Spleen (tissue), 11 donors: ENCODE measurements around the gene LCE2B. TPM values are rescaled to one million over a fixed set of nuclear protein-coding genes. Genes with fewer than 3 reads are reported as not detected.
"Not testable (repeated sequence)": the region's sequence is repeated elsewhere in the genome, so short reads cannot be mapped to it uniquely, and the experiment has no call there.

Experiments
- DNase-seq: peaks from one replicate; pipeline ENCODE4 v3.0.0-alpha.2; 2020
- H3K27ac ChIP-seq, 8 donors: fragments of 200-600 bp; sonication (generic) in 7 of 8; 1 replicate in 4 of 8; 2 replicates in 4 of 8; pipeline versions ENCODE4 v1.5.0 to v1.8.0; 2016 to 2021; ENCODE audit warnings: inconsistent platforms in 4 of 8, mild to moderate bottlenecking in 4 of 8, moderate library complexity in 1 of 8
- H3K27me3 ChIP-seq, 7 donors: fragments of 200-600 bp; sonication (generic) in 6 of 7; replicated peaks in 1 of 7; 1 replicate in 4 of 7; 2 replicates in 3 of 7; pipeline versions ENCODE4 v1.5.0 to v1.8.0; 2016 to 2021; ENCODE audit warnings: inconsistent platforms in 3 of 7, mild to moderate bottlenecking in 1 of 7
- H3K36me3 ChIP-seq, 6 donors: fragments of 200-600 bp; sonication (generic) in 5 of 6; 1 replicate in 4 of 6; 2 replicates in 2 of 6; pipeline versions ENCODE4 v1.5.0 to v1.8.0; 2016 to 2021; ENCODE audit warnings: inconsistent platforms in 2 of 6
- H3K4me1 ChIP-seq, 6 donors: fragments of 200-600 bp; sonication (generic) in 5 of 6; 1 replicate in 3 of 6; 2 replicates in 3 of 6; pipeline versions ENCODE4 v1.5.0 to v1.8.0; 2016 to 2021; ENCODE audit warnings: inconsistent platforms in 3 of 6
- H3K4me3 ChIP-seq, 8 donors: fragments of 200-600 bp; sonication (generic) in 7 of 8; 1 replicate in 4 of 8; 2 replicates in 4 of 8; pipeline versions ENCODE4 v1.5.0 to v1.8.0; 2016 to 2021; ENCODE audit warnings: inconsistent platforms in 4 of 8, mild to moderate bottlenecking in 4 of 8, moderate library complexity in 2 of 8
- H3K9me3 ChIP-seq, 8 donors: fragments of 200-600 bp; sonication (generic) in 7 of 8; 1 replicate in 4 of 8; 2 replicates in 4 of 8; pipeline versions ENCODE4 v1.5.0 to v1.8.0; 2016 to 2021; ENCODE audit warnings: inconsistent platforms in 4 of 8
- CTCF ChIP-seq, 11 experiments: fragments of 200-600 bp in 7 of 11; fragments of 450-650 bp in 4 of 11; sonication (generic) in 4 of 11; IDR thresholded peaks in 8 of 11; conservative IDR thresholded peaks in 3 of 11; 1 replicate in 7 of 11; 2 replicates in 4 of 11; pipeline versions ENCODE4 v1.4.0 to v1.8.0; 2016 to 2021; ENCODE audit warnings: antibody characterized with exemption in 11 of 11, inconsistent platforms in 4 of 11, mild to moderate bottlenecking in 1 of 11
- POLR2A ChIP-seq, 3 donors: fragments of 450-650 bp; IDR thresholded peaks; one replicate each; pipeline ENCODE4 v1.5.1; 2017; ENCODE audit warnings: antibody characterized with exemption in 3 of 3, mild to moderate bottlenecking in 1 of 3
- POLR2AphosphoS5 ChIP-seq, 3 donors: sonication (generic); formaldehyde crosslinking; IDR thresholded peaks; one replicate each; pipeline ENCODE4 v1.5.1; 2017; ENCODE audit warnings: antibody characterized with exemption in 3 of 3
- WGBS, 5 donors: extraction: QIAGEN DNeasy Blood & Tissue Kit in 3 of 5; methylation state at CpG; one replicate each; pipeline versions ENCODE4 v1.1.5 to v1.1.7; 2013 to 2018; 5-methylcytosine and 5-hydroxymethylcytosine counted together
- intact Hi-C: fragments of 100-400 bp; cut with DNase I; formaldehyde crosslinking; loops from one replicate; pipeline ENCODE4 v1.15.0; 2023; ENCODE audit warnings: low total_unique reads
- polyA plus RNA-seq, 3 donors: library from polyadenylated mRNA; stranded (reverse); fragments of 200-250 nt; gene quantifications; one replicate each; pipeline ENCODE4 v1.2.1, GENCODE V29; 2013
- total RNA-seq, 7 donors: library from RNA; depleted of rRNA in 3 of 7; stranded (reverse); fragments of >200 nt in 3 of 7; fragmentation: NEBNext Ultra II Directional in 4 of 7; extraction: Animal tissue kit (Norgen Biotek cat#: 25700) in 4 of 7; gene quantifications; one replicate each; pipeline versions ENCODE4 v1.1.0 to v1.2.1, GENCODE V29; 2016 to 2021
- donor health status: healthy with polysubstance abuse.
- donor health status: DM: no; HTN: no; CAD: no; lungs with moderate emphysema.
- donor health status: DM: no; HTN: no; CAD: no.
- donor health status: Bipolar disorder and iron deficiency.
- donor health status: healthy.
- donor health status: DM: no; HTN: no; CAD: no.
- donor health status: DM: yes; HTN: yes; CAD: no.

LCE2B gene
- total and polyA plus RNA-seq, 10 donors = not detected

GRCh38 chr1:152658649-152659048, 27.3 kb upstream of the LCE2B start:
- Histone ChIP-seq H3K4me1 (no peaks in the 10 kb centered on the region), H3K9me3 (no peaks in the 10 kb centered on the region), H3K27ac (no peak overlapping the region), H3K4me3 (no peak overlapping the region), H3K36me3 (no peaks in the 10 kb centered on the region), H3K27me3 (peaks cover 0 to 9% (median 0%) of the 10 kb centered on the region in 7 donors)
- 75 to 95% (median 94%) methylated on average over 3 of the region's 3 CpGs for WGBS, 5 donors
- DNase-seq = no peak
- TF ChIP-seq POLR2AphosphoS5 (IDR thresholded peaks at IDR 0.05) = no peak
- no peak for TF ChIP-seq CTCF (IDR thresholded peaks at IDR 0.05 in 8 of 11, conservative IDR thresholded peaks at IDR 0.05 in 3 of 11)
- no peak for TF ChIP-seq POLR2A (IDR thresholded peaks at IDR 0.05)
- intact Hi-C loops = no loop called here

- WGBS, 5 donors = 59 to 72% (median 66%) methylated on average over 3 of the region's 3 CpGs
- TF ChIP-seq POLR2AphosphoS5 (IDR thresholded peaks at IDR 0.05) = no peak
- Histone ChIP-seq H3K9me3 (peaks cover 0 to 4% (median 0%) of the 10 kb centered on the region in 8 donors), H3K4me1 (no peaks in the 10 kb centered on the region), H3K27me3 (peaks cover 0 to 28% (median 0%) of the 10 kb centered on the region in 7 donors), H3K36me3 (no peaks in the 10 kb centered on the region), H3K4me3 (no peak within 1 kb of the TSS), H3K27ac (no peak within 1 kb of the TSS)
- no peak for DNase-seq
- intact Hi-C loops = no loop called here
Measured at GRCh38 chr1:152663098-152663497, 22.8 kb upstream of the LCE2B start, which contains the start of gene LCE2D. Gene LCE2D (plus strand): TSS chr1:152663380. CDS start chr1:152664106, 726 bp downstream.

GRCh38 chr1:152666171-152666570, 19.8 kb upstream of the LCE2B start:
- H3K27ac ChIP-seq, H3K4me3 ChIP-seq, intact Hi-C loops, DNase-seq, H3K9me3 ChIP-seq, H3K4me1 ChIP-seq, H3K36me3 ChIP-seq: not testable (repeated sequence)
- peaks cover 0 to 28% (median 0%) of the 10 kb centered on the region in 7 donors for H3K27me3 ChIP-seq
- WGBS, 5 donors = 79 to 97% (median 92%) methylated on average over 1 of the region's 1 CpG

GRCh38 chr1:152667648-152668047, 18.3 kb upstream of the LCE2B start:
- no peaks in the 10 kb centered on the region for H3K4me1 ChIP-seq
- no peak overlapping the region for H3K4me3 ChIP-seq
- intact Hi-C loops = no loop called here
- peaks cover 0 to 28% (median 0%) of the 10 kb centered on the region in 7 donors for H3K27me3 ChIP-seq
- DNase-seq = no peak
- WGBS, 5 donors = 83 to 92% (median 89%) methylated on average over 5 of the region's 5 CpGs
- no peaks in the 10 kb centered on the region for H3K36me3 ChIP-seq
- no peak overlapping the region for H3K27ac ChIP-seq
- TF ChIP-seq CTCF (IDR thresholded peaks at IDR 0.05 in 8 of 11, conservative IDR thresholded peaks at IDR 0.05 in 3 of 11) = no peak
- TF ChIP-seq POLR2AphosphoS5 (IDR thresholded peaks at IDR 0.05) = no peak
- TF ChIP-seq POLR2A (IDR thresholded peaks at IDR 0.05) = no peak
- H3K9me3 ChIP-seq = peaks cover 0 to 4% (median 0%) of the 10 kb centered on the region in 8 donors

GRCh38 chr1:152673016-152673415, 12.9 kb upstream of the LCE2B start:
- Histone ChIP-seq H3K36me3 (no peaks in the 10 kb centered on the region), H3K4me1 (no peaks in the 10 kb centered on the region), H3K27me3 (peaks cover 0 to 12% (median 0%) of the 10 kb centered on the region in 7 donors), H3K4me3 (no peak overlapping the region), H3K27ac (no peak overlapping the region), H3K9me3 (no peaks in the 10 kb centered on the region)
- intact Hi-C loops = no loop called here
- 52 to 60% (median 53%) methylated on average over 2 of the region's 2 CpGs for WGBS, 5 donors
- no peak for DNase-seq
- no peak for TF ChIP-seq POLR2A (IDR thresholded peaks at IDR 0.05)
- no peak for TF ChIP-seq CTCF (IDR thresholded peaks at IDR 0.05 in 8 of 11, conservative IDR thresholded peaks at IDR 0.05 in 3 of 11)

- H3K9me3 ChIP-seq, H3K27ac ChIP-seq, H3K36me3 ChIP-seq, intact Hi-C loops, H3K4me1 ChIP-seq, H3K4me3 ChIP-seq, DNase-seq: not testable (repeated sequence)
- WGBS, 5 donors = 53 to 85% (median 71%) methylated on average over 3 of the region's 3 CpGs
- peaks cover 0 to 22% (median 0%) of the 10 kb centered on the region in 7 donors for H3K27me3 ChIP-seq
Measured at GRCh38 chr1:152674983-152675382, 10.9 kb upstream of the LCE2B start, which contains the start of gene LCE2C. Gene LCE2C (plus strand): TSS chr1:152675279. CDS start chr1:152676016, 737 bp downstream.
